A673 (cell line): ENCODE measurements around the gene ST3GAL2. TPM values are rescaled to one million over a fixed set of nuclear protein-coding genes. Genes with fewer than 3 reads are reported as not detected.

ENCODE experiments used
- BruUV-seq: library from RNA; stranded (reverse); fragments of 400-500 nt; replicated peaks from 2 replicates; lab custom pipeline; 2021; lab: Mats Ljungman, UMichigan
- CTCF ChIA-PET: fragments of 300-600 bp; sonication (Branson Sonifier 250); formaldehyde crosslinking; loops from one replicate; lab custom pipeline; 2022; ENCODE audit warnings: antibody characterized with exemption; lab: Charles Lee
- POLR2A ChIA-PET: fragments of 300-600 bp; sonication (Branson Sonifier 250); formaldehyde crosslinking; loops from one replicate; lab custom pipeline; 2022; ENCODE audit warnings: antibody characterized with exemption; ENCODE audit not compliant: low non-redundant PET; lab: Charles Lee
- DNase-seq: peaks from one replicate; pipeline ENCODE4 v3.0.0-alpha.2; 2015; ENCODE audit warnings: low spot score
- H3K27ac ChIP-seq: fragments of 200-600 bp; sonication (generic); 2 replicates; pipeline ENCODE4 v1.5.1; 2016; ENCODE audit warnings: mixed run types, low read depth, mild to moderate bottlenecking, mixed read lengths, antibody characterized with exemption, low read length; ENCODE audit not compliant: poor library complexity, severe bottlenecking
- H3K27me3 ChIP-seq: fragments of 200-600 bp; sonication (generic); replicated peaks from 2 replicates; pipeline ENCODE4 v1.6.1; 2017; ENCODE audit warnings: mixed run types, low read depth, mild to moderate bottlenecking, mixed read lengths, antibody characterized with exemption, low read length; ENCODE audit not compliant: insufficient read depth, poor library complexity
- H3K36me3 ChIP-seq: fragments of 200-600 bp; sonication (generic); 2 replicates; pipeline ENCODE4 v1.6.1; 2016; ENCODE audit warnings: mixed run types, mild to moderate bottlenecking, mixed read lengths, antibody characterized with exemption, low read length; ENCODE audit not compliant: insufficient read depth, poor library complexity, severe bottlenecking
- H3K4me1 ChIP-seq: fragments of 200-600 bp; sonication (generic); 2 replicates; pipeline ENCODE4 v1.6.1; 2017; ENCODE audit warnings: mixed run types, mild to moderate bottlenecking, mixed read lengths, antibody characterized with exemption, low read length; ENCODE audit not compliant: insufficient read depth, poor library complexity, severe bottlenecking
- H3K4me3 ChIP-seq: fragments of 200-600 bp; sonication (generic); 2 replicates; pipeline ENCODE4 v1.5.1; 2016; ENCODE audit warnings: low read depth, mixed run types, mild to moderate bottlenecking, mixed read lengths, low read length; ENCODE audit not compliant: poor library complexity, severe bottlenecking
- H3K9me3 ChIP-seq: fragments of 200-600 bp; sonication (generic); 2 replicates; pipeline ENCODE4 v1.6.1; 2016; ENCODE audit warnings: mixed run types, low read depth, mild to moderate bottlenecking, mixed read lengths, antibody characterized with exemption, low read length; ENCODE audit not compliant: poor library complexity, severe bottlenecking
- CTCF ChIP-seq: fragments of 300-800, 200-600 bp; sonication (generic); conservative IDR thresholded peaks from 2 replicates; pipeline ENCODE4 v1.5.1; 2017; ENCODE audit warnings: low read depth, mild to moderate bottlenecking, antibody characterized with exemption, low read length, moderate library complexity, mixed read lengths
- EZH2 ChIP-seq: fragments of 200-600 bp; sonication (generic); IDR thresholded peaks from 2 replicates; pipeline ENCODE4 v1.6.1; 2017; ENCODE audit warnings: borderline replicate concordance, low read depth, mild to moderate bottlenecking, mixed read lengths, antibody characterized with exemption, low read length; ENCODE audit not compliant: poor library complexity, severe bottlenecking
- intact Hi-C: fragments of 100-400 bp; cut with micrococcal nuclease; formaldehyde crosslinking; loops from one replicate; pipeline ENCODE4 v1.10.0; 2022; ENCODE audit not compliant: unreplicated experiment
- total RNA-seq: library from RNA; stranded (reverse); gene quantifications from 2 replicates; pipeline ENCODE4 v1.2.3, GENCODE V29; 2021

The ST3GAL2 gene
- total RNA-seq, 1 experiment from 2014 or later = 26.5 TPM

GRCh38 chr16:70438585-70438968 lies 323 bp downstream of the ST3GAL2 start:
- ChIA-PET POLR2A (no interaction called here), CTCF (interaction anchor here (0.6 kb wide), 1 partner anchor 40 kb away, joined by 4 read pairs; no protein-coding TSS in a partner anchor)
- no peaks in the 10 kb centered on the region for H3K9me3 ChIP-seq
- peak overlapping the region; percentile 56 for H3K27ac ChIP-seq
- TF ChIP-seq EZH2 (no peak), CTCF (no peak)
- intact Hi-C loops = loop anchor here (2.0 to 5.0 kb wide), 2 partner anchors 36 to 58 kb away; no protein-coding TSS in a partner anchor
- no TSS peak for BruUV-seq
- no peaks in the 10 kb centered on the region for H3K27me3 ChIP-seq
- H3K4me1 ChIP-seq = peaks cover 17% of the 10 kb centered on the region
- H3K4me3 ChIP-seq = peak overlapping the region; percentile 73
- H3K36me3 ChIP-seq = no peaks in the 10 kb centered on the region
- no peak for DNase-seq

GRCh38 chr16:70437582-70438557 lies 1.0 kb downstream of the ST3GAL2 start:
- no peaks in the 10 kb centered on the region for H3K27me3 ChIP-seq
- no peak for TF ChIP-seq EZH2
- no peak for TF ChIP-seq CTCF
- BruUV-seq = no TSS peak
- DNase-seq = peak; percentile 58
- ChIA-PET CTCF (interaction anchor here (0.6 kb wide), 1 partner anchor 39 kb away, joined by 4 read pairs; no protein-coding TSS in a partner anchor), POLR2A (no interaction called here)
- peaks cover 24% of the 10 kb centered on the region for H3K4me1 ChIP-seq
- H3K4me3 ChIP-seq = peak overlapping the region; percentile 73
- no peaks in the 10 kb centered on the region for H3K36me3 ChIP-seq
- H3K9me3 ChIP-seq = no peaks in the 10 kb centered on the region
- intact Hi-C loops = loop anchor here (2.0 to 5.0 kb wide), 2 partner anchors 36 to 57 kb away; no protein-coding TSS in a partner anchor
- H3K27ac ChIP-seq = peak overlapping the region; percentile 56

GRCh38 chr16:70437017-70437581 lies 1.8 kb downstream of the ST3GAL2 start:
- TSS peak; percentile 55 for BruUV-seq
- Histone ChIP-seq H3K9me3 (no peaks in the 10 kb centered on the region), H3K36me3 (no peaks in the 10 kb centered on the region), H3K27me3 (no peaks in the 10 kb centered on the region), H3K27ac (peak overlapping the region; percentile 37), H3K4me3 (peak overlapping the region; percentile 73), H3K4me1 (peaks cover 30% of the 10 kb centered on the region)
- DNase-seq = peak; percentile 75
- POLR2A ChIA-PET = no interaction called here
- no peak for TF ChIP-seq EZH2
- no peak for TF ChIP-seq CTCF
- intact Hi-C loops = loop anchor here (5.0 kb wide), 1 partner anchor 35 kb away; no protein-coding TSS in a partner anchor
- CTCF ChIA-PET = no interaction called here
